Esophagus squamous epithelium (tissue), 4 donors: ENCODE measurements around the gene PHOSPHO1.

ENCODE experiments used
- CTCF ChIP-seq, 6 experiments: fragments of 450-650 bp in 4 of 6; fragments of 200-600 bp in 2 of 6; sonication (generic) in 2 of 6; IDR thresholded peaks; one replicate each; pipeline ENCODE4 v1.5.1; 2016 to 2019; ENCODE audit warnings: antibody characterized with exemption in 6 of 6, mild to moderate bottlenecking in 4 of 6, moderate library complexity in 4 of 6
- POLR2A ChIP-seq, 4 donors: fragments of 450-650 bp; IDR thresholded peaks; one replicate each; pipeline ENCODE4 v1.6.1; 2017; ENCODE audit warnings: antibody characterized with exemption in 4 of 4, mild to moderate bottlenecking in 4 of 4, moderate library complexity in 3 of 4

DNA sequence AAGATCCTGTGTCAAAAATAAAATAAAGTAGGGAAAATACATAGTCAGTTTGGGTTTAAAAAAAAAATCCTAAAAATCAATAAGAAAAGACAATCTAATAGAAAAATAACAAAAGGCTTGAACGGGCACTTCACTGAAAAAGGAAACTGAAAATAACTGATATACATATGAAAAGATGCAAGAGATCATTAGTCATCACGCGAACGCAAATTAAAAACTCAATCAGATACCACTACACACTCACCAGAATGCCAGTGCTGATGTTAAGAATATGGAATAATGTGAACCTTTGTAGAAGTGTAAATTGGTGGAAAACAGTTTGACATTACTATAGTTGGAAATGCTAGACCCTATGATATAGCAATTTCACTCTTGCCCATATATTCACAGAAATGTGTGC lies 34.8 kb downstream of the PHOSPHO1 start:
- TF ChIP-seq CTCF (IDR thresholded peaks at IDR 0.05) (no peak), POLR2A (IDR thresholded peaks at IDR 0.05) (no peak)
